ENCODE results near the gene CTDSPL2.
"Not testable (repeated sequence)": the region's sequence is repeated elsewhere in the genome, so short reads cannot be mapped to it uniquely, and the experiment has no call there.

The CTDSPL2 gene

DNA sequence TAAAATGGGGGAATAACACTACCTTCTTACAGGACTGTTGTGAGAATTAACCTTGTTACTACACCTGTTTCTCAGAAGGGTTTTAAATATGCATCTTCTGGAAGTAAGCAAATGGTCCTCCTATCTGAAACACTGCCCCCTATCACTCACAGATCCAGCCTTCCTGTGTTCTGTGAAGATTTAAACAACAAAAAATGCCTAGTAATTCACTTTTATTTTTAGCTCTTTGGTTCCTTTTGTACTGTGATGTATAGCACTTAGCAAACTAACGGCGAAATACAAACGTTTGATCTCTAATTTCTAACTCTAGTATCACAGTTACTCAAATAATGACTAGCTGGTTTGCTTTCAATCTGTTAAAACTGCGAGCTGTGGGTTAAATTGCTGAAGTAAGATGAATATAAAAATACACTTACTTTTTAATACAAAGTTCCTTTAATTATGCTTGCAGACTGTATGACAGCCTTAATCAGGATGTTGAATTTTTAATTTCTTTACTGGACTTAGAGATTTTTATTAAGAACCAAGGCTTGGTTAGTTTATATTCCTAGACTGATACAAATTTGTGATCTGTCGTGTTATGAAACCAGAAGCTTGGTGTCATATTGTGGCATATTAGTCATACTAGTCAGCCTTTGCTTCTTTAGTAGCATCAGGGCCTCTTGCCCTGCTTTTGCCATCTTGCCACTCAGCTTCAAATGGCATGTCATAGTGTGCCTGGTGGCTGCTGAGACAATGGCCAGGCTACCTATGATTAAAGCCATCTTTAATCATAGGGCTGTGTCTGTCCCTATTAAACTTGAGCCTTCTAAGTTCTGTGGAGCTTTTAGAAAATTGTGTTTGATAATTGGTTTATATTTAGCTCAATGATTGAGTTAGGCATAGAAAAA, 118.7 kb downstream of the CTDSPL2 start:
- peak; percentile 87 for ATAC-seq
- H3K36me3 Mint-ChIP-seq: peaks cover 35% of the 10 kb centered on the region
- no peaks in the 10 kb centered on the region for H3K9me3 Mint-ChIP-seq
- H3K4me1 Mint-ChIP-seq: peaks cover 54% of the 10 kb centered on the region
- H3K4me3 Mint-ChIP-seq: no peak overlapping the region
- H3K27ac Mint-ChIP-seq: peak overlapping the region; percentile 76
- no peaks in the 10 kb centered on the region for H3K27me3 Mint-ChIP-seq

DNA sequence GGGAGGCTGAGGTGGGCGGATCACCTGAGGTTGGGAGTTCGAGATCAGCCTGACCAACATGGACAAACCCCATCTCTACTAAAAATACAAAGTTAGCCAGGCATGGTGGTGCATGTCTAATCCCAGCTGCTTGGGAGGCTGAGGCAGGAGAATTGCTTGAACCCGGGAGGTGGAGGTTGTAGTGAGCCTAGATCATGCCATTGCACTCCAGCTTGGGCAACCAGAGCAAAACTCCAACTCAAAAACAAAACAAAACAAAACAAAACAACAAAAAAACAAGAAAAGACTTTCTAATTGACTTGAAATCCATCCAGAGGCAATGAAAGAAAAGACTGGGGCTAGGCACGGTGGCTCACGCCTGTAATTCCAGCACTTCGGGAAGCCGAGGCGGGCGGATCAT, 121.7 kb downstream of the CTDSPL2 start:
- not testable (repeated sequence) for H3K27ac Mint-ChIP-seq

DNA sequence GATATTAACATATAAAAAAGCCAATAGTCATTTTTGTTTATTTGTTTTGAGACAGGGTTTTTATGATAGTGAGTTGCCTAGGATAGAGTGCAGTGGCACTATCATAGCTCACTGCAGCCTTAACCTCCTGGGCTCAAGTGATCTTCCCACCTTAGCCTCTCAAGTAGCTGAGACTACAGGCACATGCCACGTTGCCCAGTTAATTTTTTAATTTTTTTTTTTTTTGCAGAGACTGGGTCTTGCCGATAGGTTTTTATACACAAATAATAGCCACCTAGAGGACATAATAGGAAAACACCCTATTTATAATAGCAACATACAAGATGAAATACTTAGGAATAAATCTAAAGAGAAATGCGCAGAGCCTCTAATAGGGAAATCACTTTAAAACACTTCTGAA, 122.8 kb downstream of the CTDSPL2 start:
- H3K27ac Mint-ChIP-seq: peak overlapping the region; percentile 40
- no peak overlapping the region for H3K4me3 Mint-ChIP-seq
- ATAC-seq: no peak
- peaks cover 28% of the 10 kb centered on the region for H3K36me3 Mint-ChIP-seq
- peaks cover 24% of the 10 kb centered on the region for H3K4me1 Mint-ChIP-seq
- no peaks in the 10 kb centered on the region for H3K27me3 Mint-ChIP-seq
- H3K9me3 Mint-ChIP-seq: no peaks in the 10 kb centered on the region

More for the DNA sequence above, 121.7 kb downstream of the CTDSPL2 start:
- not testable (repeated sequence) for H3K27me3 Mint-ChIP-seq, ATAC-seq, H3K9me3 Mint-ChIP-seq, H3K4me3 Mint-ChIP-seq
- Mint-ChIP-seq H3K4me1 (peaks cover 29% of the 10 kb centered on the region), H3K36me3 (peaks cover 22% of the 10 kb centered on the region)

DNA sequence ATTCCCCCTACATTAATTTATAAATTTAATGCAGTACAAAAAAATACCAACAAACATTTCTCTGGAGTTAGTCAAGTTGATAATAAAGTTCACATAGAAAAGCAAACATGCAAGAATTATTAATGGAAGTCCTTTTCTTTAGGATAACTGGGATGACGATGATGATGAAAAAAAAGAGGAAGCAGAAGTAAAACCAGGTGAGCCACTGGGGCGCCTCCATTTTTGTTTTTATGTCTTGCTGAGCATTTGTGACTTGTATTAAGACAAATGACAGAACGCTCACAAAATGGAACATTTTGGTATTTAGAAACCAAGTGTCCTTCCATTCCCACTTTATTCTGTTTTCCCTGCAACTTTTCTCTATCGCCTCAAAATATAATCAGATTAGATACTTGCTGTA, 123.3 kb downstream of the CTDSPL2 start:
- no peak for ATAC-seq
- no peaks in the 10 kb centered on the region for H3K27me3 Mint-ChIP-seq
- H3K4me1 Mint-ChIP-seq: peaks cover 22% of the 10 kb centered on the region
- no peak overlapping the region for H3K4me3 Mint-ChIP-seq
- H3K9me3 Mint-ChIP-seq: no peaks in the 10 kb centered on the region
- peaks cover 28% of the 10 kb centered on the region for H3K36me3 Mint-ChIP-seq
- peak overlapping the region; percentile 40 for H3K27ac Mint-ChIP-seq

DNA sequence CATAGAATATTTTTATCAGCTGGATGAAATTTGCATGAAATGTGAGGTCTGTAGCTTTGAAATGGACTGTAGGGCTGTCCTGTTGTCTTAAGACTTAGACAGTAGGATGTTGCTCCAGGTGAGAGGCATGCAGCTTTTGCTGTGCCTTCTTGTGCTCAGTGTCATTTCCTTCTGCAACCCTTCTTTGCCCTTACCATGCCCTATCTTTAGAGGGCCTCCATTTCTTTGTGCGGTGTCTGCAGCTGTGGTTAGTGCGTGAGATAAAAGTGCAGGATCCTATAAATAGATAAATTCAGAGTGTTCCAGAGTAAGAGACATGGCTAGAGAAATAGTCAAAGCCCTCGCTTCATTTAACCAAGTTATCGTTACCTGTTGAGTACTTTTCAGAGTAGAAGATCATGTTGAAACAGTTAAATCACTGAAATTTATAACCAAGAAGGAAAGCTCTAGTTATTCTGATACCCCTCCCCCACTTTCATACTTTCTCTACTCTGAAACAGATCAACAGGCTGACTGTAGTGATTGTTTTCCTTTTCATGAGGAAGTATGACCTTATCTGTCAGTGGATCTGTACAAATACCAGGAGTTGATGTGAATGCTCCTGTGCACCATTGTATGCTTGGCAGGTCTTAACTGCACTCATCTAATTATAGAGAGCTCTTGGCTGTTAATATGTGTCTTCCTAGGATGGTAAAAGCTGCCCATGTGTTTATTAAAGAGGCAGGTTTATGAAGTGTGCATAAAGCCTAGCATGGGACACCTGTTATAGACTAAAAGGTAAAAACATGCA, 127.7 kb downstream of the CTDSPL2 start:
- Mint-ChIP-seq H3K36me3 (peaks cover 30% of the 10 kb centered on the region), H3K9me3 (no peaks in the 10 kb centered on the region), H3K4me3 (no peak overlapping the region), H3K4me1 (peaks cover 13% of the 10 kb centered on the region), H3K27me3 (no peaks in the 10 kb centered on the region), H3K27ac (peak overlapping the region; percentile 32)
- ATAC-seq: no peak

DNA sequence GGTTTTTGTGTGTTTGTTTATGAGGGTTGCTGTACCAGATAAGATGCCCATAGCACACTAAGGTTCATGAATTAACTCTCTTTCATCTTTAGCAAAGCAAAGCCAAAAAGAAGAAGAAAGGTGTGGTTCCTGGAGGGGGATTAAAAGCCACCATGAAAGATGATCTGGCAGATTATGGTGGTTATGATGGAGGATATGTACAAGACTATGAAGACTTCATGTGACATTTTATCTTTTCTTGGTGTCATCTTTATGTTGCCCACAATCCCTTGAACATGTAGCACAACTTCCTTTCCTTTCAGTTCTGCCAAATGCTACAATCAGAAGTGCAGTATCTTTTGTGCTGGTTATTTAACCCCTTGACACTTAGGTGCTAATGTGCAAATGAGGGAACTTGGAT, 133.5 kb downstream of the CTDSPL2 start:
- not testable (repeated sequence) for ATAC-seq, H3K4me3 Mint-ChIP-seq, H3K9me3 Mint-ChIP-seq, H3K4me1 Mint-ChIP-seq, H3K27me3 Mint-ChIP-seq
- H3K36me3 Mint-ChIP-seq: peaks cover 55% of the 10 kb centered on the region
- peak overlapping the region; percentile 35 for H3K27ac Mint-ChIP-seq

DNA sequence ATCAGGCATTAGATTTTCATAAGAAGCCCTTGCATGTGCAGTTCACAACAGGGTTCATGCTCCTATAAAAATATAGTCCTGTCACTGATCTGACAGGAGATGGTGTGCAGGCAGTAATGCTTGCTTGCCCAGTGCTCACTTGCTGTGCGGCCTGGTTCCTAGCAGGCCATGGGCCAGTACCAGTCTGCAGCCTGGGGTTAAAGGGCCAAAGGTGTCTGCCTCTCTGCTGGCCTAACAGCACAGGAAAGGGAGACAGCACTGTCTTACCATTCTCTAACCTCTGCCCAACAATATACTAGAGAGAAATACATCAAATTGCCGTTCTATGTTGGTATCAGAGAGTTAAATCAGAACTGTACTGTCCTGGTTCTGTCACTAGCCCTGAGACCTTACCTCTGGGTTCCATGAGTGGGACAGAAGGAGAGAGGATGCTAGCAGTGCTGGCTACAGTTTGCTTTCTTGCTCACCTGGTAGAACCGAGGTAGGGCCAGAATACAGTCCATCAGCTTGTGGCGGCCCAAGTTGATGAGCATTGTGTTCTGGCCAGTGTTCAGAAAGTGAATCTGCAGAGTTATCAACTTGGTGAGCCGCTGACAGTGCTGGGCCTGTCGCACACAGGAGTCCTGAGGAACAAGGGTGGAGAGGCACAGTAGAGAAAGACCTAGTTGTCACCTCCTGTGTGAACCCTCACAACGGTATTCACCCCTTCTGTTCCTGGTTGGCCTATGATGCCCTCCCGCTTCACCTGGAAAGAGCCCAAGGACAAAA, 138.1 kb downstream of the CTDSPL2 start:
- Mint-ChIP-seq H3K9me3 (no peaks in the 10 kb centered on the region), H3K27me3 (no peaks in the 10 kb centered on the region), H3K4me3 (no peak overlapping the region), H3K36me3 (peaks cover 68% of the 10 kb centered on the region), H3K4me1 (no peaks in the 10 kb centered on the region), H3K27ac (no peak overlapping the region)
- ATAC-seq: no peak

DNA sequence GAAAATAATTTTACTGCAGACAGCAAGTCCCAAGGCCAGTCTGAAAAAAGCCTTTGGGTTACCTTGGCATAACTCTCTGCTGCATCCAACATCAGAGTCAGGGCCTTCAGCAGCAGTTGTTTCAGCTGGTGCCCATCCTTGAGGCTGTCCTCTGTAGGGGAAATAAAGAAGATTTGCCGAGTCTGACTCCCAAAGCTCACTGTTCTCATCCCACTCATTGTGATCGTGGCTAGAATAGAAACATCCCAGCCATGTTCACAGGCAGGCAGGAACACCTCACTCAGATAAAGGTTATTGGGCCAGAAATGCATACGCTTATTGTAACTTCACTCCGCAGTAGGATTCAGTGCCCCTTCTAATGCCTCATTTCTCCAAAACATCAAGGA, 138.7 kb downstream of the CTDSPL2 start:
- Mint-ChIP-seq H3K4me1 (no peaks in the 10 kb centered on the region), H3K36me3 (peaks cover 62% of the 10 kb centered on the region), H3K27ac (no peak overlapping the region), H3K27me3 (no peaks in the 10 kb centered on the region), H3K9me3 (no peaks in the 10 kb centered on the region), H3K4me3 (no peak overlapping the region)
- ATAC-seq: no peak

DNA sequence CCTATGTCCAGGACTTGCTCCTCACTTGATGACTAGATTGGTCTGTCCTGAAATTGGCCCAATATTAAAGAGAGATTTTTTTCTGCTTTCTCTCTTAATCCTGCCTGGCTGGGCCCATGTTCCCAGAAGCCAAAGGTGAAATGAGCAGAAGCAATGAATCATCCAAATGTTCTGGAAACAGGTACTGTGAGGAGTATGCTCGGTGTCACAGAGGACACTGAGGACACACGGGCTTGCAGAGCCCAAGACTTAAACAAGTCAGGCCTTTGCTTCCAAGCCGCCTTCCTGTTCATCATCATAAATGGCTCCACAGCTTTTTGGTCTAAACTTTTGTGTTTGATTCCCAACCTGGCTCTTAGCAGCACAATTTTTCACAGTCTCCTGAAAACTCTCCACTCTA, 140.9 kb downstream of the CTDSPL2 start:
- Mint-ChIP-seq H3K4me1 (no peaks in the 10 kb centered on the region), H3K36me3 (peaks cover 61% of the 10 kb centered on the region), H3K27me3 (no peaks in the 10 kb centered on the region), H3K4me3 (no peak overlapping the region), H3K9me3 (no peaks in the 10 kb centered on the region), H3K27ac (no peak overlapping the region)
- ATAC-seq: no peak

DNA sequence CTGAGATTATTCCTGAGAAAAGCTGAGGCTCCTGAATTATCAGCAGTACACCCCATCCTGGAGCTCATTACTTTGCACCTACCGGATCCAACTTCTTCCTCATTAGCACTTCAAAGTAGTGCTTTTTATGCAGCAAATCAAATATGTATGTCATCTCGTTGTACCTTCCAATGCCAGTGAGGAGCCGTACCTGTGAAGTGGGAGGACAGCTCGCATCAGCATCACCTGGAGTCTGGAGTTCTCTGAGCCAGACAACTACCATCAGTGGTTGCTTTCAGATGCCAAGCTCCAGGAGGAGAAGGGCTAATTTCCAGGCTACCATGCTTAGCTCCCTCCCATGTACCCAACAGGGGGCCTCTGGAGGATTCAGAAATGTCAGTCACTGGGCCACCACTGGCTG, 141.9 kb downstream of the CTDSPL2 start:
- no peaks in the 10 kb centered on the region for H3K27me3 Mint-ChIP-seq
- H3K27ac Mint-ChIP-seq: no peak overlapping the region
- no peaks in the 10 kb centered on the region for H3K9me3 Mint-ChIP-seq
- no peaks in the 10 kb centered on the region for H3K4me1 Mint-ChIP-seq
- no peak overlapping the region for H3K4me3 Mint-ChIP-seq
- peaks cover 51% of the 10 kb centered on the region for H3K36me3 Mint-ChIP-seq
- no peak for ATAC-seq

DNA sequence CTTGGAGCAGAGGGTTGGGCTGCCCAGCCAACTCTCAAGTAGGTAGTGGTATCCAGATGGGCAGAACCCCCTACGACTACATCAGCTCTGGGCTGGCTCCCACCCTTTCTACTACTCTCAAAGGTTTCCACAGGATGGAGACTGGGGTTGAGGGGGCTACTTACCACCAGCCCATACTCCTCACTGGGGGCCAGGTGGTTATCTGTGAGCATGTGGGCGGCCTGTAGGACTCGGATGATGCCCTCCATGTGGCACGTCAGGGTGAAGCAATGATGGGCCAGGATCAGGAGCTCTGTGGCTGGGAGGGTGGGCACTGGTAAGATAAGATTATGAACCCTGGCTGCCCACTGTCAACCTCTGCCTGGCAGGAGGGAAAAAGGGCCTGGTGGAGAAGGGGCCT, 142.9 kb downstream of the CTDSPL2 start:
- ATAC-seq: no peak
- Mint-ChIP-seq H3K4me3 (no peak overlapping the region), H3K9me3 (no peaks in the 10 kb centered on the region), H3K27me3 (no peaks in the 10 kb centered on the region), H3K27ac (no peak overlapping the region), H3K36me3 (peaks cover 48% of the 10 kb centered on the region), H3K4me1 (no peaks in the 10 kb centered on the region)

DNA sequence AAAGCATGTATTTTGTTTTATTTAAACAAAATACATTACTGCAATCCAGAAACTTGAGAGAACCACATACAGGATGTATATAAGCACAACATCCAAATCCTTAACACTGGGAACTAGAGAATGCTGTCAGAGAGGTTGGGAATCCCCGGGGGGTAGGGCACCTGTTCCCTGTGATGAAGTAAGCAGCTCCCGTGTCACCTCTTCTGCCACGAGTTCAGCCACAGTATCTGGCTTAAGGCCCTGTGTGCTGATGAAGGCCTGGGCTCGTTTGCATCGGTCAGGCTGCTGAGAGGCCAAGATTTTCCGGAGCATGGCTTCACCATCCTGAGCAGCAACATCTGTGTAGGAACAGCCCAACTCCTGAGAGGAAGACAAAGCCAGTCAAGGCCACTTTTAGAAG, 146.0 kb downstream of the CTDSPL2 start:
- Mint-ChIP-seq H3K36me3 (peaks cover 24% of the 10 kb centered on the region), H3K27ac (no peak overlapping the region)

DNA sequence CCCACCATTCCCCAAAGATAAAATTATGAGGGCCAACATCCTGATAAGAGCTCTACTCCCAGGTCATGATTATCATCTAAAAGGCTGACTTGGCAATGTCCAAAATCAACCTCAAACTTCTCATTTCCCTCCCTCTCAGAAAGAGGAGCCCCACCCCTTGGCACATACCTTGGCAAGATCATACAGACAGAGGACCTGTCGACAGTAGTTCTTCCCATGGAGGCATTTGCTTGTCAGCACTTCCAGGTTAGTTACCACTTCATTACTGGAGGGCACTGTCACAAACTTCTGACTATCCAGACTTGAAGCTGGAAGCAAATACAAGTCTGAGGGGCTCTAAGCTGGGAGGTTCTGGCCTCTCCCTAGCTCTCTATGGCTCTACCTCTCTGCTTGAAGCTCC, 147.3 kb downstream of the CTDSPL2 start:
- H3K4me1 Mint-ChIP-seq: no peaks in the 10 kb centered on the region

More for the DNA sequence above, 146.0 kb downstream of the CTDSPL2 start:
- no peaks in the 10 kb centered on the region for H3K4me1 Mint-ChIP-seq
- no peaks in the 10 kb centered on the region for H3K27me3 Mint-ChIP-seq
- ATAC-seq: no peak
- no peaks in the 10 kb centered on the region for H3K9me3 Mint-ChIP-seq
- no peak overlapping the region for H3K4me3 Mint-ChIP-seq

More for the DNA sequence above, 147.3 kb downstream of the CTDSPL2 start:
- H3K36me3 Mint-ChIP-seq: peaks cover 13% of the 10 kb centered on the region
- no peak overlapping the region for H3K4me3 Mint-ChIP-seq
- peak overlapping the region; percentile 35 for H3K27ac Mint-ChIP-seq
- ATAC-seq: no peak
- H3K9me3 Mint-ChIP-seq: no peaks in the 10 kb centered on the region
- no peaks in the 10 kb centered on the region for H3K27me3 Mint-ChIP-seq

Data from stimulated activated memory B cell treated with anti-CD40 and anti-IgM and Interleukin-4, amounts not matched to agents 10 μg/mL and 1 μg/mL and 100 μg/mL, for 72 hours (primary cell).